Thyroid gland (tissue), 4 donors: ENCODE measurements around the gene PARVB.

Experiments used
- POLR2A ChIP-seq, 2 donors: fragments of 450-650 bp; IDR thresholded peaks; one replicate each; pipeline ENCODE4 v1.6.1; 2017; ENCODE audit warnings: antibody characterized with exemption in 2 of 2, mild to moderate bottlenecking in 2 of 2, moderate library complexity in 1 of 2
- TF ChIP-seq, protein P1 (sequence below), 6 experiments: fragments of 200-600 bp in 3 of 6; fragments of 450-650 bp in 3 of 6; sonication (generic) in 3 of 6; IDR thresholded peaks; one replicate each; pipeline ENCODE4 v1.5.1; 2016 to 2019; ENCODE audit warnings: antibody characterized with exemption in 6 of 6, mild to moderate bottlenecking in 2 of 6, inconsistent platforms in 1 of 6, moderate library complexity in 1 of 6

GRCh38 chr22:44206330-44206645 is 182.2 kb downstream of the PARVB start:
- no peak for TF ChIP-seq POLR2A (IDR thresholded peaks at IDR 0.05)
- TF ChIP-seq, protein P1, sequence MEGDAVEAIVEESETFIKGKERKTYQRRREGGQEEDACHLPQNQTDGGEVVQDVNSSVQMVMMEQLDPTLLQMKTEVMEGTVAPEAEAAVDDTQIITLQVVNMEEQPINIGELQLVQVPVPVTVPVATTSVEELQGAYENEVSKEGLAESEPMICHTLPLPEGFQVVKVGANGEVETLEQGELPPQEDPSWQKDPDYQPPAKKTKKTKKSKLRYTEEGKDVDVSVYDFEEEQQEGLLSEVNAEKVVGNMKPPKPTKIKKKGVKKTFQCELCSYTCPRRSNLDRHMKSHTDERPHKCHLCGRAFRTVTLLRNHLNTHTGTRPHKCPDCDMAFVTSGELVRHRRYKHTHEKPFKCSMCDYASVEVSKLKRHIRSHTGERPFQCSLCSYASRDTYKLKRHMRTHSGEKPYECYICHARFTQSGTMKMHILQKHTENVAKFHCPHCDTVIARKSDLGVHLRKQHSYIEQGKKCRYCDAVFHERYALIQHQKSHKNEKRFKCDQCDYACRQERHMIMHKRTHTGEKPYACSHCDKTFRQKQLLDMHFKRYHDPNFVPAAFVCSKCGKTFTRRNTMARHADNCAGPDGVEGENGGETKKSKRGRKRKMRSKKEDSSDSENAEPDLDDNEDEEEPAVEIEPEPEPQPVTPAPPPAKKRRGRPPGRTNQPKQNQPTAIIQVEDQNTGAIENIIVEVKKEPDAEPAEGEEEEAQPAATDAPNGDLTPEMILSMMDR (IDR thresholded peaks at IDR 0.05) = no peak
